H9 (cell line): ENCODE results near the gene CASQ1. TPM values are rescaled to one million over a fixed set of nuclear protein-coding genes. Genes with fewer than 3 reads are reported as not detected.

ENCODE experiments used
- DNase-seq: peaks from one replicate; pipeline ENCODE4 v3.0.0-alpha.2; 2017
- H2AFZ ChIP-seq: one replicate; pipeline ENCODE4 v1.6.1; 2013; ENCODE audit warnings: mild to moderate bottlenecking, low read length, control low read depth, moderate library complexity
- H2AK5ac ChIP-seq: 2 replicates; pipeline ENCODE4 v1.6.1; 2013; ENCODE audit warnings: low read length, control low read depth, mixed read lengths; ENCODE audit not compliant: insufficient read length
- H2BK120ac ChIP-seq: one replicate; pipeline ENCODE4 v1.6.1; 2013; ENCODE audit warnings: low read depth, mild to moderate bottlenecking, low read length, control low read depth, inconsistent platforms; ENCODE audit not compliant: poor library complexity, severe bottlenecking
- H2BK12ac ChIP-seq: 2 replicates; pipeline ENCODE4 v1.6.1; 2013; ENCODE audit warnings: low read length, control low read depth, mixed read lengths, low read depth; ENCODE audit not compliant: insufficient read length
- H2BK15ac ChIP-seq: 2 replicates; pipeline ENCODE4 v1.6.1; 2013; ENCODE audit warnings: low read depth, low read length, control low read depth
- H2BK20ac ChIP-seq: one replicate; pipeline ENCODE4 v1.6.1; 2013; ENCODE audit warnings: low read depth, mild to moderate bottlenecking, low read length, control low read depth, inconsistent platforms; ENCODE audit not compliant: poor library complexity, severe bottlenecking
- H2BK5ac ChIP-seq: 2 replicates; pipeline ENCODE4 v1.6.1; 2013; ENCODE audit warnings: low read length, control low read depth, mixed read lengths; ENCODE audit not compliant: insufficient read length
- H3K14ac ChIP-seq: 2 replicates; pipeline ENCODE4 v1.6.1; 2013; ENCODE audit warnings: low read length, control low read depth; ENCODE audit not compliant: insufficient read depth
- H3K18ac ChIP-seq: 2 replicates; pipeline ENCODE4 v1.6.1; 2013; ENCODE audit warnings: low read depth, mild to moderate bottlenecking, mixed read lengths, low read length, control low read depth; ENCODE audit not compliant: insufficient read length
- H3K23ac ChIP-seq: 2 replicates; pipeline ENCODE4 v1.6.1; 2013; ENCODE audit warnings: low read length, control low read depth, mixed read lengths, low read depth; ENCODE audit not compliant: insufficient read length
- H3K23me2 ChIP-seq: 2 replicates; pipeline ENCODE4 v1.6.1; 2013; ENCODE audit warnings: low read depth, mild to moderate bottlenecking, mixed read lengths, low read length, control low read depth; ENCODE audit not compliant: insufficient read length, poor library complexity, severe bottlenecking
- H3K27ac ChIP-seq: 2 replicates; pipeline ENCODE4 v1.5.1; 2013; ENCODE audit warnings: low read length, control low read depth, mixed read lengths, low read depth; ENCODE audit not compliant: insufficient read length
- H3K27me3 ChIP-seq: 2 replicates; pipeline ENCODE4 v1.6.1; 2013; ENCODE audit warnings: low read length, control low read depth, inconsistent platforms; ENCODE audit not compliant: insufficient read depth
- H3K4ac ChIP-seq: 2 replicates; pipeline ENCODE4 v1.6.1; 2013; ENCODE audit warnings: low read depth, mild to moderate bottlenecking, control low read depth, inconsistent platforms, low read length, moderate library complexity
- H3K4me1 ChIP-seq: 2 replicates; pipeline ENCODE4 v1.6.1; 2013; ENCODE audit warnings: low read length, control low read depth, inconsistent platforms; ENCODE audit not compliant: insufficient read depth
- H3K4me2 ChIP-seq: 2 replicates; pipeline ENCODE4 v1.6.1; 2013; ENCODE audit warnings: low read length, control low read depth, mixed read lengths; ENCODE audit not compliant: insufficient read length, insufficient read depth
- H3K56ac ChIP-seq: 2 replicates; pipeline ENCODE4 v1.6.1; 2013; ENCODE audit warnings: low read depth, mild to moderate bottlenecking, mixed read lengths, low read length, control low read depth; ENCODE audit not compliant: insufficient read length
- H3K79me1 ChIP-seq: 2 replicates; pipeline ENCODE4 v1.6.1; 2013; ENCODE audit warnings: low read depth, mild to moderate bottlenecking, moderate library complexity, low read length, control low read depth, inconsistent platforms; ENCODE audit not compliant: insufficient read depth, poor library complexity, severe bottlenecking
- H3K79me2 ChIP-seq: 2 replicates; pipeline ENCODE4 v1.6.1; 2013; ENCODE audit warnings: low read length, control low read depth, inconsistent platforms; ENCODE audit not compliant: insufficient read depth
- H3K9ac ChIP-seq: 2 replicates; pipeline ENCODE4 v1.6.1; 2013; ENCODE audit warnings: low read length, control low read depth, mixed read lengths; ENCODE audit not compliant: insufficient read length; ENCODE audit errors: extremely low read depth
- H3K9me3 ChIP-seq: one replicate; pipeline ENCODE4 v1.6.1; 2013; ENCODE audit warnings: low read depth, low read length, inconsistent platforms; ENCODE audit not compliant: control insufficient read depth
- H3T11ph ChIP-seq: one replicate; pipeline ENCODE4 v1.6.1; 2013; ENCODE audit warnings: mild to moderate bottlenecking, low read length, control low read depth, inconsistent platforms
- H4K20me1 ChIP-seq: one replicate; pipeline ENCODE4 v1.6.1; 2013; ENCODE audit not compliant: control insufficient read depth, insufficient read length, insufficient read depth
- H4K5ac ChIP-seq: 2 replicates; pipeline ENCODE4 v1.6.1; 2013; ENCODE audit warnings: low read depth, mild to moderate bottlenecking, mixed read lengths, low read length, control low read depth; ENCODE audit not compliant: insufficient read length
- H4K8ac ChIP-seq: replicated peaks from 2 replicates; pipeline ENCODE4 v1.6.1; 2013; ENCODE audit warnings: low read length, control low read depth, mixed read lengths, low read depth; ENCODE audit not compliant: insufficient read length
- H4K91ac ChIP-seq: 2 replicates; pipeline ENCODE4 v1.6.1; 2013; ENCODE audit warnings: low read depth, mild to moderate bottlenecking, moderate library complexity, mixed read lengths, low read length, control low read depth; ENCODE audit not compliant: insufficient read length
- H3K27ac Mint-ChIP-seq, 3 experiments: 2 replicates in 2 of 3; 3 replicates in 1 of 3; pipeline ENCODE4 v1.8.0; 2020 to 2021; ENCODE audit warnings: mixed read lengths in 3 of 3, mild to moderate bottlenecking in 1 of 3, moderate library complexity in 1 of 3
- H3K27me3 Mint-ChIP-seq: 2 replicates; pipeline ENCODE4 v1.8.0; 2021; ENCODE audit warnings: low read depth, mild to moderate bottlenecking, moderate library complexity, mixed read lengths
- H3K36me3 Mint-ChIP-seq, 3 experiments: 2 replicates in 2 of 3; 3 replicates in 1 of 3; pipeline ENCODE4 v1.8.0; 2020 to 2021; ENCODE audit warnings: low read depth in 3 of 3, mixed read lengths in 3 of 3; ENCODE audit not compliant: insufficient read depth in 1 of 3
- H3K4me1 Mint-ChIP-seq, 2 experiments: 2 replicates each; pipeline ENCODE4 v1.8.0; 2020; ENCODE audit warnings: mixed read lengths in 2 of 2
- H3K4me3 Mint-ChIP-seq, 2 experiments: 2 replicates in 1 of 2; 3 replicates in 1 of 2; pipeline ENCODE4 v1.8.0; 2020 to 2021; ENCODE audit warnings: mild to moderate bottlenecking in 2 of 2, mixed read lengths in 2 of 2, moderate library complexity in 1 of 2
- H3K9me3 Mint-ChIP-seq, 2 experiments: 2 replicates in 1 of 2; 3 replicates in 1 of 2; pipeline ENCODE4 v1.8.0; 2020; ENCODE audit warnings: mild to moderate bottlenecking in 2 of 2, mixed read lengths in 2 of 2, moderate library complexity in 1 of 2
- CTCF ChIP-seq: fragments of 200-600 bp; sonication (generic); conservative IDR thresholded peaks from 3 replicates; pipeline ENCODE4 v1.8.0; 2021; ENCODE audit warnings: antibody characterized with exemption, mild to moderate bottlenecking
- WGBS: extraction: QIAGEN DNeasy Blood & Tissue Kit; methylation state at CpG from one replicate; pipeline ENCODE4 v1.1.7; 2013; ENCODE audit warnings: missing lambda C conversion rate, low lambda C conversion rate, mixed read lengths; ENCODE audit not compliant: insufficient read length; ENCODE audit errors: extremely low coverage; 5-methylcytosine and 5-hydroxymethylcytosine counted together
- total RNA-seq: library from RNA; stranded (reverse); gene quantifications from 2 replicates; pipeline ENCODE4 v1.2.1, GENCODE V29; 2021

CASQ1 gene
- total RNA-seq, 1 experiment from 2014 or later = 0.55 TPM

DNA sequence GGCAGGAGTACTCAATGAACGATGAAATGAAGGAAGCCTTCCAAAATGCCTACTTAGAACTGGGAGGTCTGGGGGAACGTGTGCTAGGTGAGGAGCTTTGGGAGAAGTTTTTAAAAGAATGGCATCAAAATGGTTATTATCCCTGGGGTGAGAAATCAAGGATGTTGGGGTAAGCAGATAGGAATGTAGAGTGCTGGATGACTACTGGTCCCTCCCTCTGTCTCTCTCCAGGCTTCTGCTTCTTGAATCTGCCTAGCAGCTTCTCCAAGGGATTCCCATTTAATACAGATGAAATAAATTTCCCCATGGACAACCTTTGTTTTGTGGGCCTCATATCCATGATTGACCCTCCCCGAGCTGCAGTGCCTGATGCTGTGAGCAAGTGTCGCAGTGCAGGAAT, 19.0 kb upstream of the CASQ1 start:
- Histone ChIP-seq H2AFZ (no peak overlapping the region), H3K27me3 (no peaks in the 10 kb centered on the region)

More for the DNA sequence above, 19.0 kb upstream of the CASQ1 start:
- Histone ChIP-seq H3K9ac (no peak overlapping the region), H3K14ac (no peak overlapping the region), H3K4me2 (no peak overlapping the region), H4K91ac (no peak overlapping the region), H2BK120ac (no peak overlapping the region), H2BK12ac (peak overlapping the region; percentile 78), H3K18ac (no peak overlapping the region), H3K27ac (no peak overlapping the region), H3K4me1 (peaks cover 26% of the 10 kb centered on the region), H4K20me1 (no peaks in the 10 kb centered on the region), H4K8ac (no peak overlapping the region), H3K9me3 (no peaks in the 10 kb centered on the region), H3K23me2 (no peaks in the 10 kb centered on the region), H4K5ac (no peak overlapping the region), H3K4ac (no peak overlapping the region), H3K23ac (no peak overlapping the region), H3K79me2 (no peaks in the 10 kb centered on the region), H2BK15ac (no peak overlapping the region), H3K79me1 (no peaks in the 10 kb centered on the region), H2BK5ac (no peak overlapping the region), H3K56ac (no peak overlapping the region), H3T11ph (no peak overlapping the region), H2AK5ac (no peak overlapping the region), H2BK20ac (no peak overlapping the region)
- Mint-ChIP-seq H3K4me1 (peaks cover 53 to 55% of the 10 kb centered on the region in 2 experiments), H3K27me3 (peaks cover 61% of the 10 kb centered on the region), H3K4me3 (no peak overlapping the region; a peak in 2 of 5 replicates), H3K36me3 (peaks cover 0 to 3% (median 0%) of the 10 kb centered on the region in 3 experiments; a peak in 1 of 7 replicates), H3K27ac (peak overlapping the region in 2 of 3 experiments; percentile 45 to 47; a peak in 4 of 7 replicates), H3K9me3 (no peaks in the 10 kb centered on the region; a peak in 1 of 5 replicates)
- DNase-seq = no peak
- WGBS = no CpG with 5 or more reads among the region's 4 CpGs
- TF ChIP-seq CTCF = no peak
